GM18867 (cell line): ENCODE data around the gene ST3GAL5.

Source experiments
- ATAC-seq: cut with Tn5 transposase; IDR thresholded peaks from one replicate; pipeline ENCODE4 v1.9.1; 2021; ENCODE audit warnings: mild to moderate bottlenecking, moderate library complexity; ENCODE audit not compliant: unreplicated experiment

Gene ST3GAL5

DNA sequence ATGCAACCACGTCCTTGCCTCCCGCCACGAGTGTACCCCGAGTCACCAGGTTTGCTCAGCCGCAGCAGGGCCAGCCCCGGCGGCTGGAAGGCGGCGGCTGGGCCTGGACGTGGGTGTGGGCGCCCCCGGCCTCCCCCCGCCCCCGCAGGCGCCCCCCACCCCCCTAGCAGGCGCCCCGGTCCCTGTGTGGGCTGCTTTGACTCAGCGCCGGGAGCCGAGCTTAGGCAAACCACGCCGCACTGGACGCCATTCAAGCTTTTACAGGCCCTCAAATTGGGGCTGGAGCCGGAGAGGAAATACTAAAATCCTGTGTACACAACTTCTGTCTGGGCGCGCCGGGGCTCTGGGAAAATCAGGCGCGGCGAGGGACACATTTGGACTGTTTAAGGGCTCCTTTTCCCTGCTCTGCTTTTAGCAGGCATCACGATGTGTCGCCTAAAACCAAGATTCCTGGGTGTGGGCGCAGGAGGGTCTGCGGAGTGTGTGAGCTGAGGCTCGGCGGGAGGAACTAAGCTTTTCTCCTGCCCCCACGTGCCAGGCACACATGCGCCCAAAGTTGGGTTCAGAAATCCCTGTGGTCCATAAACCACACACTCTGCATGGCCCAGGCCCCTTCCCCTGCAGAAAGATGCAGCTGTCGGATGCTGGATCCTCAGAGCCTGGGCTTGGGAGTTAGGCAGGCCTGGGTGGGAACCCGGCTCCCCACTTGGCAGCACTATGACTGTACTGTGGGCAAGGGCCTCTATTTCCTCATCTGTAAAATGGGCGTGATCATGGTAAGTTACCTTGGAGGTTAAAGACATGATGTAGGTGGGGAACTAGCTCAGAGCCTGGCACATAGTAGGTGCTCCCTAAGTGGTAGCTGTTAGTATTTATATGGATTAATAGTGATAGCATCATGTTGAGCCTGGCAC lies 77.4 kb downstream of the ST3GAL5 start:
- ATAC-seq, result no peak

DNA sequence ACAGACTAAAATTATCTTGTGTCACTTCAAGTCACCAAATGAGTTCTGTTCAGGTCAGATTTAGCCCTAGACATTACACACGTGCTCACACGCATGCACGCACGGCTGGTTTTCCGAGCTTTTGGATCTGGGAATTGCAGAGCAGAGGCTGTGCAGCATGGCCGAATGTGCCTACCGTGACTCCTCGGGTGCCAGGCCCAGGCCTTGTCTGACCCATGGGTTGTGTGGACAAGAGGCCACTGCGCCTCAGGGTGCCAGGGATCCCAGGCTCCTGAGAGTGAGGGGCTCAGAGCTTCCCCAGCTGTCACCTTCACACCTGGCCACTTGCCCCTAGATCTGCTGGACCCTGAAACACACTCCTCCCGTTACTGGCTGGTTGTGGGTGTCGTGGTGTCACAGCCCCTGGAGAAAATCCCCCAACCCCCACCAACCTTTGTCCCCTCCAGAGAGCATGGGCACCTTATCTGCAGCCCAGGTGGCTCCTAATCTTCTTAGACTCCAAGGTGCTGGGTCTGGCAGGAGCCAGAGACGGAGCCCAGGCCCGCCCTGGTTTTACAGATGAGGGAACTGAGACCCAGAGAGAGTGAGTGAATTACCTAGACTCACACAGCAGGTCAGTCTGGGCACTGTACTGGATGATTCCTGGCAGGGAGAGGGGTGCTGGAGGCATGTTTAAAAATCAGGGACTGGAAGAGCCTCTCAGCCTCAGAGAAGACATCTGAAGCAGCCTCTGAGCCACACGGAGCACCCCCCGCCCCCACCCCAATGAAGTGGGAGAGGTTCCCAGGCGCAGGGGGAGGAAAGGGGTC lies 78.2 kb downstream of the ST3GAL5 start:
- no peak for ATAC-seq

DNA sequence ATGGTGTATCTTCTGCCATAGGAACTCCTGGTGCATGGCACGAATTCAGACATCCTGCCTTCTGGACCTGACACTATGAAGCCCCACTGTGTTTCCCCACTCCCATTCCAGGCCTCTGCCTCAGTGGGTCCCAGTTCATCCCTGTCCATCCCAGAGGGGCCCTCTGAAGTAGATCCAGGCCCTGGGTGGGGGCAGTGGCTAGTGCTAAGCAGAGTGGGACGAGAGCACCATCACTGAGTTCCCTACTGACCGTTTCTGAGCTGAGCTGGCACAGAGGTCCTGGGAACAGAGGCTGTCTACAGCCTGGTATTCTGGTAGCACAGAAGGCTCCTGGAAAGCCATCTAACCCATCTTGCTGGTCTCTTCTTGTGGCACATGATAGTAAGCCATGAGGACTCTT lies 81.0 kb downstream of the ST3GAL5 start:
- ATAC-seq, result no peak

DNA sequence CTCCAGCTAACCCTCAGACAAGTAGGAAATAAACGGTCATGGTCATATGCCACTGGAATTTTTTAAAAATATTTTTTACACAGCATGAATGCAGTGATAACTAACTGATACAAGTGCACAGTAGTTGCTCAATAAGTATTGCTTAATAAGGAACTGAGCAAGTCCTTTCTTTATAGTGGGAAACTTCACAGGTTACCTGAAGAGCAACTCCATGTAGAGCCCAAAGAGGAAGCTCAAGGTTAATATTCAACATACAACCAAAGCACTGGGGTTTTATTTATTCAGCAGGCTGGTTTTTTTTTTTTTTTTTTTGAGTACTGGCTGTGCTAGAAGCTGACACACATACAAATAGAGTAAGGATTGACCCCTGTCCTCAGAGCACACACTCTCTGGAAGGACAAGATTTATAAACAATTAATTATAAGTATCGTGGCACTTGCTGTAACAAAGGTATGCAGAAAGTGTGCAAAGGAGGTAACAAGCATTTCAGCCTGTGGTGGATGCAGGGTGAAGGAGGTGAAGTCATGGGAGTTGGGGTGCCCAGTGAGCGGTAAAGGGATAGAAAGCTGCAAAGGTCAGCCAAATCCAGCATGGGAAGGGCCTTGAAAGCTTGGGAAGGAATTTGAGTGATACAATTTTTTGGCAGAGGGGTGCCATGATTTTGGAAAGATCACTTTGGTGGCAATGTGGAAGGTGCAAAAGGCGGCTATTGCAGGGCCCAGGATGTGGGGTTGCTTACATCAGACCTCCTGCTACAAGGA lies 82.3 kb downstream of the ST3GAL5 start:
- no peak for ATAC-seq

DNA sequence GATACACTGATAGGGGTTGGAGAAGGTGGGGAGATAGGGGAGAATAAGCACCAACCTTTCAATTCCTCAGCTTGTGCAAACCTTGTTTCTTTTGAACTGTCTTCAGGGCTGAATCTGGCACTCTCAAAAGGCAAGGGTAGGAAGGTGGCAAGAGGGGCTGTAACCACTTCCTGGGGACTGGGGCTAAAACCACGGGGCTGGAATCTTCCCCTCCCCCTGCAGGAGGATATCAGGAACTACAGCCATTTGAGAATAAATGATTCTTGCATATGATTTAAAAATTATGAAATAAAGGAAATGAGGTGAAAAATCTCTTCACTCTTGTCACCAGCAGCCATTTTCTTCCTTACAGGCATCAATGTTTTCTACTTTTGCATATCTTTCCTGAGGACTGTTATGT lies 84.2 kb downstream of the ST3GAL5 start:
- no peak for ATAC-seq

DNA sequence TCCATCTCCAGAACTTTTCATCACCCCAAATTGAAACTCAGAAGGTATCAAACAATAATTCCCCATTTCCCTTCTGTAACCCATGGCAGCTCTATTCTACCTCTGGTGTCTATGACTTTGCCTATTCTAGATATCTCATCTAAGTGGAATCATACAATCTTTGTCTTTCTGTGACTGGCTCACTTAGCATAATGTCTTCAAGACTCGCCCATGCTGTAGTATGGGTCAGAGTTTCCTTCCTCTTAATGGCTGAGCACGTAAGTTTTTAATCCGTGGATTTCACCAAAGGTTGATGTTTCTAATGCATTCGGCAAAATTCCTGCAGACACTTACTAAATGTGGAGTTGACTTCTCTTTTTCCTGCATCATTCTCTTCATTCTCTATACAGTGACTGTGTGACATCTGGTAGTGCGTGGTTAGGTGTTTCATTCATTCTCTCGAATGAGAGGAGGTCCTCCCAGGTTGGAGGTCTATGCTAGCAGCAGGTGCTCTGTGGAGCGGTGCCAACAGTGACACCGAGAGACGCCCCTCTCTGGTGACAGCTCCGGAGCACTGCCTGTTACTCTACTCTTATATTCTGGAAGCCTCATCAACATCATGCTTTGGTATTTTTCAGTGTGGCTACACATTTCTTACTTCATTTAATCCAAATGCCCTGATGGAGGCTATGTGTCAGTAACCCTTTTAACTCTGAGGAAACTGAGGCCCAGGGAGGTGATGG lies 84.9 kb downstream of the ST3GAL5 start:
- ATAC-seq, result no peak

DNA sequence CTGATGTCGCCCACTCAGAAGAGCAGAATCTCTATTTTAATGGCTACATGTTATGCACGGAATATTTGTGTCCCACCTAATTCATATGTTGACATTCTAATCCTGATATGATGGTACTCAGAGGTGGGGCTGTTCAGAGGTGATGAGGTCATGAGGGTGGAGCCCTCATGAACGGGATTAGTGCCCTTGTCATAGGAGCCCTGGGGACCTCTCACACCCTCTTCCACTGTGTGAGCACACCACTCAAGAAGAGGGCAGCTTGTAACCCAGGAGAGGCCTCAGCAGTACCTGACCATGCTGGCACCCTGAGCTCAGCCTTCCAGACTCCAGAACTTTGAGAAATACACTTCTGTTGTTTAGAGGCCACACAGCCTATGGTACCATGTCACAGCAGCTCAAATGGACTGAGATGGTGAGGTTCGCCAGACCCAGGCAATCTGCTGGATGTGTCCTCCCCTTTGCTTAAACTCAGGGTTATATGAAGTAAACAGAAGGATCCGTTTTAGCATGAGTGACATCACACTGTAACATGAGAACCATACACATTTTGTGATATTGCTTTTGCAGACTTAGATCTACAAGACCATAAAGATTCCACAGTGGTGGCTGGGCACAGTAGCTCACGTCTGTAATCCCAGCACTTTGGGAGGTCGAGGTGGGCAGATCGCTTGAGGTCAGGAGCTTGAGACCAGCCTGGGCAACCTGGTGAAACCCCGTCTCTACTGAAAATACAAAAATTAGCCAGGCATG lies 86.3 kb downstream of the ST3GAL5 start:
- ATAC-seq, result no peak

DNA sequence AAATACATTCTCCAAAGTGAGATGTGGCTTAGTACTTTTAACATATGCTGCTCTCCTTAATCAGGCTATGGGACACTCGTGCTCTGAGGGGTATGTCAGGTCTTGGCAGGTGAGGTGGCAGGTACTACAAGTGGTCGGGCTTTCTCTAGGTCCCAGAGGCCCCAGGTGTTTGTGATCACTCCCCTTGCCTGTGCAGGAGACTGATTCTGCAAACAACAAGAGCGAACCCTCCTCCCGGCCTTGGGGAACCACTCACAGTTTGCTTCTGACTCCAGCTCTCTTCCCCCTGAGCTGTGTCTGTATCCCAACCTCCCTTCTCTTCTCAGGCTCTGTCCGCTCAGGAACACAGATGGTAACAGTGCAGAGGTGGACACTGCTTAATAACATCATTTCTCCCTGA lies 86.9 kb downstream of the ST3GAL5 start:
- no peak for ATAC-seq

DNA sequence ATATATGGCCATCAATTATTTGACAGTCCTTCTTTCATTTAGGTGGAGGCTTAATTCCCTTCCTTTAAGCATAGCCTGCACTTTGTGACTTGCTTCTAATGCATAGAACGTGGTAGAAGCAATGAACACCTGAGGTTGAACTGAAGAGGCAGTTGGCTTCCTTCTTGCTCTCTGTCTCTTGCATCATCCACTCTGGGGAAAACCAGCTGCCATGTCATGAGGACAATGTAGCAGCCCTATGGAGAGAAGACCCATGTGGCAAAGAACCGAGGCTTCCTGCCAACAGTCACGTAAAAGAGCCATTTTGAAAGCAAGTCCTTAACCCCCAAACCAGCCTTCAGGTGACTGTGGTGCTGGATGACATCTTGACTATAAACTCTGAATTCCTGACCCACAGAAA lies 88.2 kb downstream of the ST3GAL5 start:
- no peak for ATAC-seq

DNA sequence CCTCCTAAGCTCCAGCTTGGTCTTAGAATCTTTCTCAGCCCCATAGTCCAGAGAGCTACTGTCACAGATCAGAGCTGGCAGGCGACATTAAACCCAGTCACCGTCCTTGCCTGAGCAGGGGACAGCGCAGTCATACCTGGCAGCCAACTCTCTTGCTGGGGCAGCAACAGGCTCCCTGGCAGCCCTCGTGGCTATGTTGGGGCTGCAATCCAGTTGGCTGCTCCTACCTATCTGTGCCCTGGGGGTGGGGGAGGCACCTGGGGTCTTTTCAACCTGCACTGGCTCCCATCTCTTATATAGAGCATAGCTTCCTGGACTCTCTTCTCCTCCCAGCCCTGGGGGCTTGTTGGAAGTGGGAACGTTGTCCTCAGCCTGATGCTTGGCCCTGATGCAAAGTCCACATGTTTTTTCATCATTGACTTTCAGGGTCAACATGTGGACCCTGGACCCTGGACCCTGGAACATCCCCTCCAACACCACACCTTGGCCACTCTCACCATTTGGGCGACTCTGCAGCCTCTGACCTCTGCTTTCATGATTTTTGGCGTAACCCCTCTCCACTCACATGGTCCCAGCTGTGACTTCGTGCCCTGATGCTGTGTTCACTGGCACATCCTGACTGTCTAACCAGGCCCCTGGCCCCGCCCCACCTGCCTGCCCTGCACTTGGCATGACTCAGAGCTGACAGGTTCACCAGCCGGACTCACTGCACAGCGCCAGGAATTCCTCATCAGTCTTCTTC lies 89.4 kb downstream of the ST3GAL5 start:
- no peak for ATAC-seq

DNA sequence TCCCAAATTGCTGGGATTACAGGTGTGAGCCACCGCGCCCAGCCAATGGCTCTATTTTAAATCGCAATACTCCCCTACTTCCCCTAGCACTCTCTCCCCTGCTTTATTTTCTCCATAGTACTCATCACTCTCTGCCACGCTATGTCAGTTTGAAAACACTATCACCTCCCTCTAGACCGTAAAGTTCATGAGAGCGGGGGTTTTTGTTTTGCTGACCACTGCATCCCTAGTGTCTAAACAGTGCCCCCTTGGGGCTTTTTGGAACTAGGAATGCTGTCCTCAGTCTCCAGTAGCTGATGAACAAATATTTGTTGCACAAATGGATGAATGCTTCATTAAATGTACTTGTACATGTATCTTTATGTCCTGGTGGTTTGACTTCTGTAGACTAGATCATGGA lies 90.9 kb downstream of the ST3GAL5 start:
- no peak for ATAC-seq

DNA sequence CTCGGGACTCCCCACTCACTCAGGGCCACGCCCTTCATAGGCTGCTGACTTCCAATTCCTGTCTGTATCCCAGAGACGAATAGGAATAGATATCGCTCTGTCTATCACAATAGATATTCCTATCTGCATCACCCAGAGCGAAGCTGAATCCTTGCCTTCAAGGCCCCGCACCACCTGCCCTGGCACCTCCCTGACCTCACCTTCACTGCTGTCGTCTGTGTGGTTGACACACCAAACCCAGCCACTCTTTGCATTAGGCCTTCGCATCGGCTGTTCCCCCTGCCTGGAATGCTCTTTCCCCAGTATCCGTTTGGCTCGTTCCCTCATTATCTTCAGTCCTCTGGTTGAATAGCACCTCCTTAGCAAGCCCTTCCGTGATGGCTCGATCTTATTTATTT lies 91.5 kb downstream of the ST3GAL5 start:
- no peak for ATAC-seq

DNA sequence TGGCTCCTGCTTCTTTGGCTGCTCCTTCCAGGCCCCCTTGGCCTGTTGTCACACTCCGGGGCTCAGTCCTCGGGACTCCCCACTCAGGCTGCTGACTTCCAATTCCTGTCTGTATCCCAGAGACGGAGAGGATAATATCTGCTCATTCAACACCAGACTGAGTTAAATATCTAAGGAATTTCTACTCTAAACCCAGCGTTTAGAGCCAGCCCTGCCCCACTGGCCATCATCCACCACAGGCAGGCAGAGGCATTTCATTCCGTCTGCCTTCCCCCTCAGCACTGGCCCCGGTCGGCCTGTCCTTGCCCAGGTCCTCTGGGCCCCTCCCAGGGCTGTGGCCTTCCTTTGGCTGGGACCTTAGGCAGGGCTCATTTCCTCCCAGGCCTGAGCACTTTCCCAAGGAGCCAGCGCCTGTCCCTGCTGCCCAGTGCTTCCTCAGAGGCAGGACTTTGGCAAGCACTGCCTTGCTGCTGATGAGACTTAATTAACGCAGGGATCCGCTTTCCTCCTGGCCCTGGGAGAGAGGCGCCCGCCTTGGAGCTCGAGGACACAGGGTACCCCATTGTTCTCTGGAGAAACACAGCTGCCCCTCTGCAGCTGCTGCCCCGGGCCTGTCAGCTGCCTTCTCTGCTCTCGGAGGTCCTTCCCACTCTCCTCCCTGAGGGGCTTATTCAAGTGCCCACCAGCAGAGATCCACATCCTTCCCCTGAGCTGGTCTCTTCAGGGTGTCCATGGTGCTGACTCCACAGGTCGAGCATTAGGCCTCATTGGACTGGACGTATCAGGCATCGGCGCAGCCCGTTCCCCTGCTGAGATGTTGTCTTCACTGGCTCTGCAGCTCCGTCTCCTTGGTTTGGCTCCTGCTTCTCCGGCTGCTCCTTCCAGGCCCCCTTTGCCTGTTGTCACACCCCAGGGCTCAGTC lies 92.2 kb downstream of the ST3GAL5 start:
- ATAC-seq, result no peak

DNA sequence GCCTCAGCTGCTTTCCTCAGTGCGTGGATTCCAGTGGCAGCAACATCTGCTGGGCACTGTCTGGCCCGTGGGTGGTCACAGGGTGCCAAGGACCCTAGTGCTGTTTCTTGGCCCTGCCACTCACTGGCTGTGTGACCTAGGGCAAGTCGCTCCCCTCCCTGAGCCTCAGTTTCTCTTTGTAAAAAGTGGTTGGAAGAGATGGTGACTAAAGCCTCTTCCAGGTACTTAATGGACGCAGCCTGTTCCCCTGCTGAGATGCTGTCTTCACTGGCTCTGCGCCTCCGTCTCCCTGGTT lies 92.8 kb downstream of the ST3GAL5 start:
- ATAC-seq, result no peak

DNA sequence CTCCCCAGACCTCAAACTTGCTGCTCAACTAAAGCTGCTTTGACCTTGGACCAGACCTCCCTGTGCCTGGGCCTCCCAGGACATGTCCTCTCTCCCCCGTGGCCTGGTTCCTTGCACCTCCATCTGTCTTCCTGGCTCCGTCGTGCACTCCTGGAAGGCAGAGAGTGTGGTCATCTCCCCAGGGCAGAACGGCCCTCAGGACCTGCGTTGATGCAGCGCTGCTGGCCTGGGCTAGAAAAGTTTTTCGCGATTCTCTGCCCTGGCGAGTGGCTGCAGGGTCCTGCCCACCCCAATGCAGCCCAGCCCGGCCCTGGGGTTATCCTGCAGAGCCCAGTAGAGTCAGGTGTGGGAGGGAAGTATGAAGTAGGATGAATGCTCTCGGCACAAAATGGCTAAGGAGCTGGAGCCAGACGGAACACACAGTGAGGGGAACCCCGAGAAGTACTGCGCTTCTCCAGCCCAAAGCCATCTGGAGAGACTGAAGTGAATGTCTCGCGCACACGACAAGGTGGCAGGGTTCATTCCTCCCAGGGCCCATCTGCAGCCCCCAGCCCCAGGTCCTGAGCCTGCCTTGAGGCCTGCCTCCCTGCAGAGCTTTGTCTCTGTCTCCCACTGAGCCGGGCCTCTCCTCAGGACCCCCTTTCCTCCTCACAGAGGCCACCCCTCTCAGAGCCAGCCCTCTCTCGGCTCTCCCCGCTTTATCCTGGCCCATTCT lies 93.3 kb downstream of the ST3GAL5 start:
- ATAC-seq, result no peak

DNA sequence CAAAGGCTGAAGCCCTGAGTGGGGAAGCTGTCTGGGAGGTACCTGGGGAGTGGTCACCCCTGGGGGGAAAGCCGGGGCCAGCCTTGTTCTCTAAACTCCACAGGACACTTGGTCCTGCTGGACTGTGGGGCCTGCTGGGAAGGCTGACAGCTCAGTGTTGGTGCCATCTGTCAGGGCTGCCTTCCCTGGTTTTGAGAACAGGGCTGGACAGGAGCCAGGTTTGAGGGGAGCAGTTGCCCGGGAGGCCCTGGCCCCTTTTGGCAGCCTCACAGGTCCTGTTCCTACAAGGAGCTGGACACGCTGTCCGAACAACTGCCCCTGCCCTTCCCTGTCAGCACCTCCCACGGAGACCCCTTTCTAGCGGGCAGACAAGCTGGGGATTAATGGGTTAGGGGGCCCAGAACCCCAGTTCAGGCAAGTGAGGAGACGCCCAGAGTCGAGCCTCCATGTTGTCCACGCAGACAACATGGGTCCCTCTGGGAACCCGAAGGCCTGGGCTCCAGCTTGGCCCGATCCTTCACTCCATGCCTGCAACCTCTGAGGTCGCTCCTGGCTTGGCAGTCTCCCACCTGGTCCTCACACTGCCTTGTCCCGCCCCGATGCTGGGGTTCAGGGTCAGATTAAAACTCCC lies 94.2 kb downstream of the ST3GAL5 start:
- no peak for ATAC-seq

DNA sequence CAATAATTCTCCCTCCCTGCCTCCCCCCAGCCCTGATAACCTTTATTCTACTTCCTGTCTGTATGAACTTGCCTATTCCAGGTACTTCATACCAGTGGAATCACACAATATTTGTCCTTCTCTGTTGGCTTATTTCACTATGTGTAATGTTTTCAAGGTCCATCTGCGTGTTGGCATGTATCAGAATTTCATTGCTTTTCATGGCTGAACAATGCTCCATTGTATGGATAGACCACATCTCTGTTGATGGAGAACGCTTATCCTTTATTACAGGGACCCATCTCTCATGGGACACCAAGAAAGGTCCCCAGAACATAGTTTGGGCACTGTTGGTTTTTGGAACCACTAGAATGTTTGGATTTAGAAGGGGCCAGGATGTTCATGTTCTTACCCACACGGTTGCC lies 94.8 kb downstream of the ST3GAL5 start:
- ATAC-seq, result no peak
